ENCODE data around the gene PDIA5.
"Not testable (repeated sequence)": the region's sequence is repeated elsewhere in the genome, so short reads cannot be mapped to it uniquely, and the experiment has no call there.

Gene PDIA5

DNA sequence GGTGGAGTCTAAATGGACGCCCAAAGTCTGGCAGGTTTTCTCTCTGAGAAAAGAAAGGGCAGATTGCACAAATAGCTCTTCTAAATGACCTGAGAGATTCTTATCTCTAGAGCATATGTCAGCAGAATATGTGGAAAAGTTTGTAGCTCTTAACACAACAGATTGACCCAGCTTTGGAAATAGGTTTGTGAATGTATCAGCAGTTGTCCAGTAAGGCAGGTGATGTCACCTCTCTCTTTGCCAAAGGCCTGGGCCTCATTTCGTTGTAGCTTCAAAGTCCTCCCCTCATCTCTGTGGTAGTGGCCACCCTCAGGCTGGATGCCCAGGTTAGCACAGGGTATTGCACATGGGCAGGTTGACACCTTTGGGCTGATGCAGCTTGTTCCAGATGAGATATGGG, 36.0 kb downstream of the PDIA5 start:
- H3K4me1 Mint-ChIP-seq (ENCODE audit: low read depth): no peaks in the 10 kb centered on the region
- peaks cover 97% of the 10 kb centered on the region for H3K36me3 Mint-ChIP-seq (ENCODE audit: low read depth)
- H3K9me3 Mint-ChIP-seq: no peaks in the 10 kb centered on the region
- DNase-seq: no peak
- no peak overlapping the region for H3K4me3 Mint-ChIP-seq
- no peaks in the 10 kb centered on the region for H3K27me3 Mint-ChIP-seq
- H3K27ac Mint-ChIP-seq: no peak overlapping the region

DNA sequence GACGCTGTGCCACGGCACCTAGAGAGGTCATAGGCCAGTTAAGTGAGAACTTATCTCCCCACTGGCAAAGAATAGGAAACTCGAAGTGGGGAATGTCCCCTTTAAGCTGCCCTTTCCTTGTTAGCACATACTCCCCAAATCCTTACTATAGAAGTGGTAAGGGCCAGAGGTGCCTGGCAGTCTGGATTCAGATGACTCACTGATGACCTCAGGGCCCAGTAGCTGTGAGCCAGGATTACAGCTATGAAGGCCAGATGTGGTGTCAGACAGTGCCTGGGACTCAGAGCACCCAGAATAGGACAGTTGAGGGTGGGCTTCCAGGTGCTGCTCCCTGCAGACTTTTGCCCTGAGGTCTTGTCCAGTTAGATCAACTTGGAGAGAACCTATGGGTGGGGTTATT, 37.7 kb downstream of the PDIA5 start:
- Mint-ChIP-seq H3K27ac (no peak overlapping the region), H3K9me3 (no peaks in the 10 kb centered on the region), H3K4me3 (no peak overlapping the region), H3K27me3 (no peaks in the 10 kb centered on the region), H3K36me3 (ENCODE audit: low read depth) (peaks cover 95% of the 10 kb centered on the region), H3K4me1 (ENCODE audit: low read depth) (no peaks in the 10 kb centered on the region)
- DNase-seq: no peak

DNA sequence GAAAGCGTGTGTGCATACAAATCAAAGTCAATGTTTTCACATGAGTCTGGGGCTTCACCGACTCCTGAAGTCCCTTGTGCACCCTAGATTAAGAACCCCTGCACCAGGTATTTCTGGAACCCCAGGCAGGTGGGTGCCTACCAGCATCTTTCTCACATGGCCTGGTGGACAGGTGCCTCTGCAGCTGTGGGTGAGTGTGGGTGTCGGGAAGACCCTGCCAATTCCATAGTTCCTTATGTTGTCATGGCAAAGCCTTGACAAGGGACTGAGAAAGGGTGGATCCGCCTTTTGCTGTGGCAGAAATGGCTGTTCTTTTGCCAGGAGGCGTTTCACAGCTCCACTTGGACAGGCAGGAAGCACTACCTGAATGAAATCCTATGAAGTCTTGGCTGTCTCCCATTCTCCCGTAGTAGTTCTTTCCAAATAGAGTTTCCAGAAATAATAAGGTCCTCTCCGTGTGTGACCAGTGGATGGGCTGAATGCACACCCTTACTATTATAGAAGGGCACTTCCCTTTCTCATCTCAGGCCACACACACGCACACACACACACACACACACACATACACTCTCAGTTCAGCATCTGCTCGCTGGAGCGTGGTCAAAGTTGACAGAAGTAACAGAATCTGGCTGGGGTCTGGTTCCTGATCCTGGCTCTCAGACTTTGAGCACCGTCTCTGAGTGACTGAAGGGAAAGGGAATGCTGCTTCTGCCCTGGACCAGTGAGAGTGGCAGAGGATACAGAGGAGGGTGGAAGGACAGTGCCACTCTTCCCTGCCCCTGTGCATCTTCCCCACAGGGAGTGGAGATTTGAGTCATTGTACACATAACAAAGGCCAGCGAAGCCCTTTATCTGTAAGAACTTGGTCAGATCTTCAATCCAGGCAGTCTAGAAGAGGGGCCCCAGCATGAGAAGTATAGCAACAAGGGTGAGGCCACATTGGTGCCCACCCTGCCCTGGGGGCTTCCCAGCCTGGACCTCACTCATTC, 38.7 kb downstream of the PDIA5 start:
- no peak for DNase-seq
- no peaks in the 10 kb centered on the region for H3K4me1 Mint-ChIP-seq (ENCODE audit: low read depth)
- H3K27ac Mint-ChIP-seq: peak overlapping the region; percentile 7
- H3K36me3 Mint-ChIP-seq (ENCODE audit: low read depth): peaks cover 96% of the 10 kb centered on the region
- H3K4me3 Mint-ChIP-seq: no peak overlapping the region
- no peaks in the 10 kb centered on the region for H3K9me3 Mint-ChIP-seq
- H3K27me3 Mint-ChIP-seq: no peaks in the 10 kb centered on the region

DNA sequence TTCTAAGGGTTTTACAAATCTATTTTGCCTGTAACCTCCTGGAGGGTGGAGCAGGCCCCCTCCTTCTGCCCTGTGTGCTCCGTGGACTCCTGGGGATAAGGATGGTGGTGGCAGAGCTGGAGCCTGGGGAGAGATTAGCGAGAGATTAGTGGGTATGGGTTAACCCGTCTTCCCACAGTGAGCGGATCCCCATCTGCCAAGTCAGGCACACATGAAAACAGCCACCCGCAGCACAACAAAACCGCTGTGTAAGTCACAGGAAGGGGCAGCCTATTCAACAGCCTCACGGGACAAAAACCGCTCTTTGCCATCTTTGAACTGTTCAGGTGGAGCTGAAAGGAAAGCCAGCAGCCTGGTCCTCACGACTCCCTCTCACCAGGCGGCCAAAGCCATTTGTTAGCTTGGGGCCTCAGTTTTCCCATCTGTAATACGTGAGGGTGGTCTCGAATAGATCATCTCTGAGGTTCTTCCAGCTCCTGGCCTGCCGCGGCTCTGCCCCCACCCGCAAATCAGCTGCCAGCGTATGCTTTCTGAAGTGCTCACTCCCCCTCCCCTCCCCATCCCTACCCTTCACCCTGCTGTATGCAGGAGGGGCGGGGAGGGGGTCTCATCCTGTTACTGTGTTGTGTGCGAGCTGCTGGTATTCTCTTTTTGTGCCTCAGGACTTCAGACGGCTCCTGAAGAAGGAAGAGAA, 43.6 kb downstream of the PDIA5 start:
- Mint-ChIP-seq H3K27ac (no peak overlapping the region), H3K4me1 (ENCODE audit: low read depth) (no peaks in the 10 kb centered on the region), H3K4me3 (no peak overlapping the region), H3K27me3 (no peaks in the 10 kb centered on the region), H3K9me3 (no peaks in the 10 kb centered on the region), H3K36me3 (ENCODE audit: low read depth) (peaks cover 92% of the 10 kb centered on the region)
- no peak for DNase-seq

DNA sequence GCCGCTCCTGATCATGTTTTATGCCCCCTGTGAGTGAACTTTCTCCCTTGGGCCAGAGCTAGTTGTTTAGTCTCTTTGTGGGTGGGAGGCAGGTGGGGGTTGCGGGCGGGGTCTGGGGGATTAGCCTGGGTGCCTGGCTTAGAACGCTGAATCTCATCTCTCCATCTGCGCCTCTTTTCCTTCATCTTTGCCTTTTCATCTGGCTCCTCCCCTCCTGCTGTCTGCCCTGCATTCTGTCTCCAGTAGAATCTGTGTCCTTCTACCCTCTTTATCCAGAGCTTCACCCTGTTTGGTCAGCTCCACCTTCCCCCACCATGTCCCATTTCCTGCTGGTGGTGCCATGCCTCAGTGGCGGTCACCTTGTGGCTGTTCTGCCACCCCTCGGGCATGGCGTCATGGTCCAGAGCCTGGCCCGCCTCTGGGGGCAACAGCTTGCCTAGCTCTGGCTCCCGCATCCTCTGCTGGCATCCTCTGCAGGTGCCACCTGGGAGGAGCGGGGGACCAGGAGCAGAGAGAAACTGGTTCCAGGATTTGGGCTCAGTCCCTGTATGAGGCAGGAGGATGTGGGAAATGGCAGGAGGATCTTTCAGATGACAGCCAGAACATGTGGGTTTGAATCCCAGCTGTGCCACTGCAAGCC, 44.3 kb downstream of the PDIA5 start:
- H3K4me1 Mint-ChIP-seq (ENCODE audit: low read depth): no peaks in the 10 kb centered on the region
- H3K36me3 Mint-ChIP-seq (ENCODE audit: low read depth): peaks cover 92% of the 10 kb centered on the region
- no peak for DNase-seq
- H3K27ac Mint-ChIP-seq: no peak overlapping the region
- H3K9me3 Mint-ChIP-seq: no peaks in the 10 kb centered on the region
- H3K27me3 Mint-ChIP-seq: no peaks in the 10 kb centered on the region
- H3K4me3 Mint-ChIP-seq: no peak overlapping the region

DNA sequence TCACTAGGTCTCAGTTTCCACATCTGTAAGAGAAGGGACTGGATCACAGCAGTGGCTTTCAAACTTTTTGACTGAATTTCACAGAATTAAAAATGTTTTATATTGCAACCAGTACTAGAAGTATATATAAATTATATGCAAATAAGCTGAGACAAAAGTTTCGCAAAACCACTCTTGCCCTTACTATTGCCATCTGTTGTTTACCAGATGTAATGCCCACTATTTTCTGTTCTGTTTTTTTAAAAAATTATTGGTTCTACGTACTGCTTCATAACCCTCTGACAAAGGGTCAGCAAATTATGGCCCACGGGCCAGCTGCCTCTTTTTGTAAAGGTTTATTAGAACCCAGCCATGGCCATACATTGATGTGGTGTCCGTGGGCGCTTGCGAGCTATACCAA, 44.8 kb downstream of the PDIA5 start:
- no peak overlapping the region for H3K4me3 Mint-ChIP-seq
- H3K27me3 Mint-ChIP-seq: no peaks in the 10 kb centered on the region
- no peak for DNase-seq
- H3K9me3 Mint-ChIP-seq: no peaks in the 10 kb centered on the region
- no peaks in the 10 kb centered on the region for H3K4me1 Mint-ChIP-seq (ENCODE audit: low read depth)
- H3K27ac Mint-ChIP-seq: no peak overlapping the region
- H3K36me3 Mint-ChIP-seq (ENCODE audit: low read depth): peaks cover 92% of the 10 kb centered on the region

DNA sequence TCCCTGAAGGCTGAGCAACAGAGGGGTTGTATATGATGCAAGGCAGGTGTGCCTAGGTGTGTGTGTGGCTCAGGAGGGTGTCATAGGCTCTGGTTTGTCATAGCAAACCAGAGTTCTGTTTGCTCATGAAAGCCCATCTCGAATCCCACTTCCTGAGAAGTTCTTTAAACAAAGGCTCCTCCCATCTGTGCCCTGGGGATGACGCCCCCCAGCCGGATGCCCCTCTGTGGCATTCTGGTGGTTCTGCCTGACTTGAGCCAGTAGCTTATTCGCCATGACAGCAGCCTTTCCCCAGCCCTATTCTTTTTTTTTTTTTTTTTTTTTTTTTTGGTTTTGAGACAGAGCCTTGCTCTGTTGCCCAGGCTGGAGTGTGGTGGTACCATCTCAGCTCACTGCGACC, 45.4 kb downstream of the PDIA5 start:
- no peak for DNase-seq
- no peaks in the 10 kb centered on the region for H3K4me1 Mint-ChIP-seq (ENCODE audit: low read depth)
- H3K4me3 Mint-ChIP-seq: no peak overlapping the region
- H3K9me3 Mint-ChIP-seq: no peaks in the 10 kb centered on the region
- no peaks in the 10 kb centered on the region for H3K27me3 Mint-ChIP-seq
- no peak overlapping the region for H3K27ac Mint-ChIP-seq
- peaks cover 91% of the 10 kb centered on the region for H3K36me3 Mint-ChIP-seq (ENCODE audit: low read depth)

DNA sequence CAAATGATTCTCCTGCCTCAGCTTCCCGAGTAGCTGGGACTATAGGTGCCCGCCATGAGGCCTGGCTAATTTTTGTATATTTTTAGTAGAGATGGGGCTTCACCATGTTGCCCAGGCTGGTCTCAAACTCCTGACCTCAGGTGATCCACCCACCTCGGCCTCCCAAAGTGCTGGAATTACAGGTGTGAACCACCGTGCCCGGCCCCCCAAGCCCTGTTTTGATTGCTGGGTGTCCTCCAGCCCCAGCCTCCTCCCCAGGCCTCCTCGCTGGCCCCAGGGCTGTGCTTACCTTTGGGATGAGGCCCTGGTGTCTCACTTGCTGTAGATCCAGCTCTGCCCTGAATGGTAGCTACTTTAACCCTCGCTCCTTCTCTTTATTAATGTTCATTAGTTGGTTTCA, 45.8 kb downstream of the PDIA5 start:
- H3K36me3 Mint-ChIP-seq (ENCODE audit: low read depth): peaks cover 91% of the 10 kb centered on the region

DNA sequence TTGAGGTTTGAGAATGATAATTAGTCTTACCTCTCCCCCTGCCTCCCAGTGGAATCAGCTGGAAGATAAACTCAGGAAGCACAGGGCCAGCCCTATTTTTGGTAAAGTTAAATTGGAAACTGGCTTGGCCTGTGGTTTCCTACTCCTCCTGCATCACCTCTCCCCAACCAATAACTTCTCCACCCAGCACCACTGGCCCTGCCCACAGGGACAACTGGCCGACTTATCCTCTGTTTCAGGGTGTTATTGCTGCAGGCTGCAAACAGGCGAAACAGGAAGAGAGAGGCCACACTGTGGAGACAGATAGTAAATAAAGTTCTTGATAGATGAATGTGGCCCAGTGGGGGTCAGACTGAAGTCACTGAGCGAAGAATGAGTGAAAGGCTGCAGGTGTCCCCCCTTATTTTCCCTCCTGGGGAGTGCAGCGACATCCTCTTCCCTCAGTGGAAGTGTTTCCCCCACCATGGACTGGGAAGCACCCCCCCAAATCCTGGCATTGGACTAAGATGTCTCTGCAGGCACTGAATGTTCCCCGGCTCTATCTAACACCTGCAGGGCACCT, 47.1 kb downstream of the PDIA5 start:
- no peaks in the 10 kb centered on the region for H3K4me1 Mint-ChIP-seq (ENCODE audit: low read depth)
- DNase-seq: no peak
- no peak overlapping the region for H3K27ac Mint-ChIP-seq
- peaks cover 92% of the 10 kb centered on the region for H3K36me3 Mint-ChIP-seq (ENCODE audit: low read depth)
- no peaks in the 10 kb centered on the region for H3K9me3 Mint-ChIP-seq
- H3K4me3 Mint-ChIP-seq: no peak overlapping the region
- no peaks in the 10 kb centered on the region for H3K27me3 Mint-ChIP-seq

More for the DNA sequence above, 45.8 kb downstream of the PDIA5 start:
- not testable (repeated sequence) for DNase-seq; H3K9me3 Mint-ChIP-seq; H3K27me3 Mint-ChIP-seq; H3K27ac Mint-ChIP-seq; H3K4me1 Mint-ChIP-seq (ENCODE audit: low read depth); H3K4me3 Mint-ChIP-seq

DNA sequence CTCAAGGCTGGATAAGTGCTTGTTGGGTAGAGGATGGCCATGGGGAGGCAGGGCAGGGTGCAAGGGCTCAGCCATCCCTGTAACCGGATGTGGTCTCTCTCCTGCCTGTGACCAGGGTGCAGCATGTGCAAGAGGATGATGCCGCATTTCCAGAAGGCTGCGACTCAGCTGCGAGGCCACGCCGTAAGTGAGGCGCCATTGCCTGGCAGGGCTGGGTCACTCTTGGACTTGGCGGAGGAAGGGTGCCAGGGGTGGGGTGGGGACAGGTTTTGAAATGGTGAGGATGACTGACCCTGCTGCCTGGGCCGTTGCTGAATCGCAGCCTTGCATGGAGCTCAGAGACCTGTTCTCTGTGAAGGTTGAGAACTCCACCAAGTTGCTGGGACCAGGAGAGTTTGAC, 49.3 kb downstream of the PDIA5 start:
- H3K27me3 Mint-ChIP-seq: no peaks in the 10 kb centered on the region
- no peaks in the 10 kb centered on the region for H3K4me1 Mint-ChIP-seq (ENCODE audit: low read depth)
- no peak overlapping the region for H3K27ac Mint-ChIP-seq
- DNase-seq: no peak
- no peaks in the 10 kb centered on the region for H3K9me3 Mint-ChIP-seq
- H3K4me3 Mint-ChIP-seq: no peak overlapping the region
- H3K36me3 Mint-ChIP-seq (ENCODE audit: low read depth): peaks cover 93% of the 10 kb centered on the region

DNA sequence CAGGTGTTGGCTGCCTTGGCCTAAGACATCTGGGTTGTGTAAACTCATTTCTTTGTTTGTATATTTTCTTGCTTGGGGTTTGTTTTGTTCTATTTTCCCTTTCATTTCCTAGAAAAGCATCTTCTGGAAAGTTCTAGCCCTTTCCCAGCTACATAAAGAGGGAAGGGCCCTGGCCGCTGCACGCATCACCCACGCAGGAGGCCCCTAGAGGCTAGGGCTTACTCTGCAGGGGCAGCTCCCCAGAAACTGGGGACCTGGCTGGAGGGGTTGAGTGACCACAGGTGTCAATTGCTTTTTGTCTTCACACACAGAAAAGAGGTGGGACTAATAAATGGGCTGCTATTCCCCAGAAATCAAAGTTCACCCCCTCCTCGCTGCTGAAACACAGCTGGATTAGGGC, 52.6 kb downstream of the PDIA5 start:
- no peak for DNase-seq
- Mint-ChIP-seq H3K36me3 (ENCODE audit: low read depth) (peaks cover 98% of the 10 kb centered on the region), H3K9me3 (no peaks in the 10 kb centered on the region), H3K4me1 (ENCODE audit: low read depth) (no peaks in the 10 kb centered on the region), H3K4me3 (no peak overlapping the region), H3K27ac (no peak overlapping the region), H3K27me3 (no peaks in the 10 kb centered on the region)

DNA sequence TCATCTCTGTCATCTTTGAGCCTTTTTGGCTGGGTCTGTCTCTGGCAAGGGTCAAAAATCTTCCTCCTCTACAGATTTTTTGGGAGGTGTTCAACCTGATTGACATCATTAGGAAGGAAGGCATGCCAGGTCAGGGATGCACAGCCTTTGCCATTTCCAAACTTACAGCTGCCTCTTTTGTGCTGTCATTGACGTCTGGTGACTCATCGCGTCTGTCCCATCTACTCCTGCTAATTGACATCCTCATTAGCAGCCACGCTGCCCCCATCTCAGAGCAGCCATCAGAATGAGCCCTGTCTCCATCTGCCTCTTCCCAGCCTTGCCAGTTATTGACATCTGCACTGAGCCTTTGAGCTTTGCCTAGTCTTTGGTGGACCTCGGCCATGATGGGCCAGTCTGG, 53.0 kb downstream of the PDIA5 start:
- Mint-ChIP-seq H3K36me3 (ENCODE audit: low read depth) (peaks cover 98% of the 10 kb centered on the region), H3K27ac (no peak overlapping the region), H3K4me1 (ENCODE audit: low read depth) (no peaks in the 10 kb centered on the region), H3K9me3 (no peaks in the 10 kb centered on the region), H3K27me3 (no peaks in the 10 kb centered on the region), H3K4me3 (no peak overlapping the region)
- DNase-seq: no peak

DNA sequence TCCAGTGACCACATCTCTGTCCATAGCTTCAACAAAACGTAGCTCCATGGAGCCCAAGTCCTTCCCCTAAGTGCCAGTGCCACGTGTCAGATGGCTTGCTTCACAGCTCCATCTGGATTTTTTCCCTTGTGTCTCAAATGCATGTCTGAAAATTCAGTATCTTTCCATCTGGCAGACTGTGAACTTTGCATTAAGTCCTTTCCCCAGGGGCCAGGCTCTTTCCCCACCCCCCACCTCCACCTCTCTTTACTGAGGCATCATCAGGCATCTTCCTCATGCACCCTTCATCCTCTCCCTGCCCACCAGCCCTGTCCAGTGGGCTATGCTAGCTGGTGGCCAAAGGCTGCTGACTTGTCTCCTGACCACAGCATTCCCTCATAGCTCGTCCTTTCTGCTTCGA, 53.7 kb downstream of the PDIA5 start:
- no peaks in the 10 kb centered on the region for H3K27me3 Mint-ChIP-seq
- H3K9me3 Mint-ChIP-seq: no peaks in the 10 kb centered on the region
- H3K4me1 Mint-ChIP-seq (ENCODE audit: low read depth): no peaks in the 10 kb centered on the region
- no peak overlapping the region for H3K4me3 Mint-ChIP-seq
- H3K36me3 Mint-ChIP-seq (ENCODE audit: low read depth): peaks cover 98% of the 10 kb centered on the region
- no peak overlapping the region for H3K27ac Mint-ChIP-seq
- DNase-seq: no peak

DNA sequence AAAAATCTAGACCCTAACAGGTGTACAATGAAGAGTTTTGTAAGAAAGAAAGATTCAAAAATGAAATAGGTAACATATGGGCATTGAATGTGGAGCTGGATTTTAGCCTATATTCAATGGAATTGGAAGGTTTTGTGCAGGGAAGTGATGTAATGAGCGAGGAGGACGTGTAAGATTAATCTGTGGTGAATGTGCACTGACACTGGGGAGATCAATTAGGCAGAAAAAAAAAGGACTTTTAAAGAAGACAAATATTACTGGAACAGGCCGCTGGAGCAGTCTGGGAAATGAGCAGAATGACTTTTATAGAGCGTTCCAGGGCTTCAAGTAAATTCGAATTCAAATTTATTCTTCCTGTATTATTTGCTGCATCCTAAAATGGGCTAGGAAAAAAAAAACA, 55.2 kb downstream of the PDIA5 start:
- no peaks in the 10 kb centered on the region for H3K4me1 Mint-ChIP-seq (ENCODE audit: low read depth)
- H3K27me3 Mint-ChIP-seq: no peaks in the 10 kb centered on the region
- no peak for DNase-seq
- H3K36me3 Mint-ChIP-seq (ENCODE audit: low read depth): peaks cover 98% of the 10 kb centered on the region
- H3K4me3 Mint-ChIP-seq: no peak overlapping the region
- H3K27ac Mint-ChIP-seq: no peak overlapping the region
- no peaks in the 10 kb centered on the region for H3K9me3 Mint-ChIP-seq

Data from activated T-cell treated with anti-CD3 and anti-CD28 coated beads, Interleukin-2, amount 50 U/mL, for 24 hours (primary cell).